GM12891 (cell line): ENCODE data around the gene PLCL1.

Source experiments
- PAX5 ChIP-seq: IDR thresholded peaks from 2 replicates; pipeline ENCODE4 v1.6.1; 2011; ENCODE audit warnings: low read length, moderate library complexity, mild to moderate bottlenecking; ENCODE audit not compliant: insufficient read depth, severe bottlenecking
- POLR2A ChIP-seq: IDR thresholded peaks from 2 replicates; pipeline ENCODE4 v1.6.1; 2011; ENCODE audit warnings: low read depth, low read length, control low read depth
- POLR2AphosphoS5 ChIP-seq: IDR thresholded peaks from 2 replicates; pipeline ENCODE4 v1.6.1; 2011; ENCODE audit warnings: low read depth, low read length, control low read depth
- TAF1 ChIP-seq: IDR thresholded peaks from 2 replicates; pipeline ENCODE4 v1.6.1; 2011; ENCODE audit warnings: low read depth, low read length, control low read depth

DNA sequence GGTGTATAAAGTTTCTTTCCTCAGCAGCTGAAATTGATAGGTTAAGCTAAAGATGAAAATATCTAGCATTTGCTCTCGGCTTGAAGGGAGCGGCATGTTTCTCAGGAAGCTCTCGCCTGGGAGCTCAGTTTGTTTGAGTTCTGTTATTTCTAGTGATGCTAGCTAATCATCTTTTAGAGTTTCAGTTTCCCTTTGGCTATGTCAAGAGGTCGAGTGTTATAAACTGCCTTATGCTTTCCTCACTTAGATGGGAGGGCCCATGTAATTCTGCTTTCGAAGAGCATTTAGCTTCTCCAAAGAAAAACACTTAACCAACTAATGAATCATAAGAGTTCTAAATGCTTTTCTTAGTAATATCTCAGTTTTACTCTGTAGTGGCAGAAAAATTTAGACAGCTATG, 33.6 kb downstream of the PLCL1 start:
- TF ChIP-seq POLR2A (no peak), TAF1 (no peak), POLR2AphosphoS5 (no peak), PAX5 (no peak)
